DND-41 (cell line): Measurements from ENCODE around the gene GRM5.
"Not testable (repeated sequence)": the region's sequence is repeated elsewhere in the genome, so short reads cannot be mapped to it uniquely, and the experiment has no call there.

Experiments used
- ATAC-seq: fragments of 200-7000 bp; cut with Tn5 transposase; 3 replicates; pipeline ENCODE4 v1.9.1; 2021; ENCODE audit warnings: low read depth; ENCODE audit not compliant: insufficient read depth
- DNase-seq: peaks from one replicate; pipeline ENCODE4 v3.0.0-alpha.2; 2020
- H2AFZ ChIP-seq: 2 replicates; pipeline ENCODE4 v1.6.0; 2012; ENCODE audit warnings: low read depth, low read length
- H3K27ac ChIP-seq: 2 replicates; pipeline ENCODE4 v1.5.1; 2012; ENCODE audit warnings: low read length, inconsistent platforms
- H3K27me3 ChIP-seq: fragments of 200-600 bp; sonication (generic); 2 replicates; pipeline ENCODE4 v1.6.0; 2012; ENCODE audit warnings: low read length, mild to moderate bottlenecking, inconsistent platforms; ENCODE audit not compliant: insufficient read depth, poor library complexity
- H3K36me3 ChIP-seq: 2 replicates; pipeline ENCODE4 v1.5.1; 2012; ENCODE audit warnings: low read length, inconsistent platforms; ENCODE audit not compliant: insufficient read depth
- H3K4me1 ChIP-seq: 2 replicates; pipeline ENCODE4 v1.5.1; 2012; ENCODE audit warnings: mild to moderate bottlenecking, low read length; ENCODE audit not compliant: insufficient read depth
- H3K4me2 ChIP-seq: 2 replicates; pipeline ENCODE4 v1.6.0; 2012; ENCODE audit warnings: mild to moderate bottlenecking, moderate library complexity, low read length, inconsistent platforms; ENCODE audit not compliant: insufficient read depth
- H3K4me3 ChIP-seq, 2 experiments: fragments of 200-600 bp in 1 of 2; shearing (Covaris generic) in 1 of 2; 2 replicates each; pipeline ENCODE4 v1.5.1; 2012 to 2016; ENCODE audit warnings: inconsistent platforms in 2 of 2, low read length in 2 of 2, mild to moderate bottlenecking in 2 of 2, low read depth in 1 of 2, moderate library complexity in 1 of 2
- H3K79me2 ChIP-seq: 2 replicates; pipeline ENCODE4 v1.6.0; 2012; ENCODE audit warnings: low read length, inconsistent platforms; ENCODE audit not compliant: insufficient read depth
- H3K9ac ChIP-seq: 2 replicates; pipeline ENCODE4 v1.6.0; 2012; ENCODE audit warnings: low read depth, mild to moderate bottlenecking, inconsistent platforms, low read length, moderate library complexity
- H3K9me3 ChIP-seq: 2 replicates; pipeline ENCODE4 v1.5.1; 2012; ENCODE audit warnings: low read length, moderate library complexity, mild to moderate bottlenecking, inconsistent platforms; ENCODE audit not compliant: insufficient read depth, severe bottlenecking
- H4K20me1 ChIP-seq: 2 replicates; pipeline ENCODE4 v1.6.0; 2012; ENCODE audit warnings: low read length; ENCODE audit not compliant: insufficient read depth
- EZH2 ChIP-seq: IDR thresholded peaks from 3 replicates; pipeline ENCODE4 v1.6.1; 2012; ENCODE audit warnings: borderline replicate concordance, low read depth, mild to moderate bottlenecking, moderate library complexity, low read length, inconsistent platforms; ENCODE audit not compliant: severe bottlenecking
- TF ChIP-seq, protein P1 (sequence below): IDR thresholded peaks from 2 replicates; pipeline ENCODE4 v1.5.1; 2012; ENCODE audit warnings: borderline replicate concordance, low read length, moderate library complexity, mild to moderate bottlenecking; ENCODE audit not compliant: poor library complexity, severe bottlenecking; ENCODE audit errors: extremely low read depth

GRM5 gene

DNA sequence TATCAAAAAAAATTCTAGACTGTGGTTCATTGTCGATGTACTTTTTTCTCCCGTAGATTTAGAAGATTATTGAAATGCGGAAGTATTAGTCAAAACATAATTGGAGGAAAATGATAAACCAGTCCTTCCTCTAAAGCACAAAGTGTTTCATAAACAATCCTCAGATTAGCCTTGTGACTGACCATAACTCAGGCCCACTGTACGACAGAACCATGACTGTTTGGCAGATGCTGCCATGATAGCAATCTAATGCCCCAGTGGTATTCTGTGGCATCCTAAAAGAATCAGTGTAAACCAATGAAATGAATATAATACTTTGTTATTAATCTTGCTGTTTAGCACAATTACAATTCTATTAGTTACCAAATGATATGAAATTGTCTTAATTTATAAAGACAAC is 601.3 kb downstream of the GRM5 start:
- no peak for TF ChIP-seq EZH2
- TF ChIP-seq, protein P1, sequence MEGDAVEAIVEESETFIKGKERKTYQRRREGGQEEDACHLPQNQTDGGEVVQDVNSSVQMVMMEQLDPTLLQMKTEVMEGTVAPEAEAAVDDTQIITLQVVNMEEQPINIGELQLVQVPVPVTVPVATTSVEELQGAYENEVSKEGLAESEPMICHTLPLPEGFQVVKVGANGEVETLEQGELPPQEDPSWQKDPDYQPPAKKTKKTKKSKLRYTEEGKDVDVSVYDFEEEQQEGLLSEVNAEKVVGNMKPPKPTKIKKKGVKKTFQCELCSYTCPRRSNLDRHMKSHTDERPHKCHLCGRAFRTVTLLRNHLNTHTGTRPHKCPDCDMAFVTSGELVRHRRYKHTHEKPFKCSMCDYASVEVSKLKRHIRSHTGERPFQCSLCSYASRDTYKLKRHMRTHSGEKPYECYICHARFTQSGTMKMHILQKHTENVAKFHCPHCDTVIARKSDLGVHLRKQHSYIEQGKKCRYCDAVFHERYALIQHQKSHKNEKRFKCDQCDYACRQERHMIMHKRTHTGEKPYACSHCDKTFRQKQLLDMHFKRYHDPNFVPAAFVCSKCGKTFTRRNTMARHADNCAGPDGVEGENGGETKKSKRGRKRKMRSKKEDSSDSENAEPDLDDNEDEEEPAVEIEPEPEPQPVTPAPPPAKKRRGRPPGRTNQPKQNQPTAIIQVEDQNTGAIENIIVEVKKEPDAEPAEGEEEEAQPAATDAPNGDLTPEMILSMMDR: no peak
- Histone ChIP-seq H3K4me1 (0 out of 2 replicates have a peak, but pooled peaks cover 3% of the 10 kb centered on the region), H2AFZ (no peak overlapping the region), H4K20me1 (no peaks in the 10 kb centered on the region), H3K4me3 (no peak overlapping the region), H3K36me3 (no peaks in the 10 kb centered on the region), H3K79me2 (no peaks in the 10 kb centered on the region), H3K4me2 (no peak overlapping the region), H3K9ac (no peak overlapping the region), H3K27ac (no peak overlapping the region), H3K9me3 (peaks cover 9% of the 10 kb centered on the region), H3K27me3 (no peaks in the 10 kb centered on the region)
- no peak for DNase-seq
- ATAC-seq: no peak

DNA sequence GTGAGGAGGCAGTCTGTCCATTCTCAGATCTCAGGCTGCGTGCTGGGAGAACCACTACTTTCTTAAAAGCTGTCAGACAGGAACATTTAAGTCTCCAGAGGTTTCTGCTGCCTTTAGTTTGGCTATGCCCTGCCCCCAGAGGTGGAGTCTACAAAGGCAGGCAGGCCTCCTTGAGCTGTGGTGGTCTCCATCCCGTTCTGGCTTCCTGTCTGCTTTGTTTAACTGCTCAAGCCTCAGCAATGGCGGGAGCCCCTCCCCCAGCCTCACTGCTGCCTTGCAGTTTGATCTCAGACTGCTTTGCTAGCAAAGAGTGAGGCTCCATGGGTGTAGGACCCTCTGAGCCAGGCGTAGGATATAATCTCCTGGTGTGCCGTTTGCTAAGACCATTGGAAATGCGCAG is 602.5 kb downstream of the GRM5 start:
- not testable (repeated sequence) for H3K4me2 ChIP-seq, H3K36me3 ChIP-seq, H3K4me1 ChIP-seq, H2AFZ ChIP-seq, H3K27me3 ChIP-seq, H3K9me3 ChIP-seq, H3K27ac ChIP-seq, H3K79me2 ChIP-seq, H3K9ac ChIP-seq, H4K20me1 ChIP-seq, H3K4me3 ChIP-seq
- TF ChIP-seq, protein P1: peak; percentile 15
- ATAC-seq (peak; percentile 76; the same call in 2 of the 3 replicates), DNase-seq (peak; percentile 62)

DNA sequence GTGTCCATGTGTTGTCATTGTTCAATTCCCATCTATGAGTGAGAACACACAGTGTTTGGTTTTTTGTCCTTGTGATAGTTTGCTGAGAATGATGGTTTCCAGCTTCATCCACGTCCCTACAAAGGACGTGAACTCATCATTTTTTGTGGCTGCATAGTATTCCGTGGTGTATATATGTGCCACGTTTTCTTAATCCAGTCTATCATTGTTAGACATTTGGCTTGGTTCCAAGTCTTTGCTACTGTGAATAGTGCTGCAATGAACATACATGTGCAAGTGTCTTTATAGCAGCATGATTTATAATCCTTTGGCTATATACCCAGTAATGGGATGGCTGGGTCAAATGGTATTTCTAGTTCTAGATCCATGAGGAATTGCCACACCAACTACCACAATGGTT is 607.7 kb downstream of the GRM5 start:
- H3K9ac ChIP-seq, H4K20me1 ChIP-seq, H2AFZ ChIP-seq, H3K4me2 ChIP-seq, H3K4me3 ChIP-seq, H3K27ac ChIP-seq, DNase-seq, H3K27me3 ChIP-seq, H3K9me3 ChIP-seq, H3K4me1 ChIP-seq, ATAC-seq, H3K36me3 ChIP-seq, H3K79me2 ChIP-seq: not testable (repeated sequence)

DNA sequence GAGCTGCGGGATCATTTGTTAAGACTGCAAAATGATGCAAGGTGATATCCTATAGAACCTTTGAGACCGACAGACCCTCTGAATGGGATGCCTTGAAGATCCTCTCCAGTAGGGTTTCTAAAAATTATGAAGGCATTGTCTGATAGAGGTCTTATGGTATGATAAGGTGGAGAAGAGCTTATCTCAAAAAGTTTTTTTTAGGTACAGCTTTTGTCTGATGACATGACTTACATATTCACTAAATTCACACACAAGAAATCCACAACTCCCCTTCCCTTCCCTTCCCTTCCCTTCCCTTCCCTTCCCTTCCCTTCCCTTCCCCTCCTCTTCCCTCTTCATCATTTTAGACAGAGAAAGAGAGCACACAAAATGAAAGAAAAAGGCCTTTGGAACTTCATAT is 609.8 kb downstream of the GRM5 start:
- TF ChIP-seq, protein P1: no peak
- H3K9ac ChIP-seq: no peak overlapping the region
- H3K9me3 ChIP-seq: no peaks in the 10 kb centered on the region
- ATAC-seq (no peak), DNase-seq (no peak)
- no peak overlapping the region for H3K27ac ChIP-seq
- H3K27me3 ChIP-seq: no peaks in the 10 kb centered on the region
- no peak overlapping the region for H3K4me3 ChIP-seq
- no peaks in the 10 kb centered on the region for H3K79me2 ChIP-seq
- H3K4me2 ChIP-seq: no peak overlapping the region
- no peaks in the 10 kb centered on the region for H3K4me1 ChIP-seq
- no peaks in the 10 kb centered on the region for H4K20me1 ChIP-seq
- H3K36me3 ChIP-seq: no peaks in the 10 kb centered on the region
- no peak overlapping the region for H2AFZ ChIP-seq
